Right ventricle myocardium superior (tissue), 1 donor: ENCODE data around the gene NDUFC1. TPM values are rescaled to one million over a fixed set of nuclear protein-coding genes. Genes with fewer than 3 reads are reported as not detected.

Source experiments
- total RNA-seq: library from RNA; stranded (reverse); fragmentation: NEBNext Ultra II Directional; extraction: Animal tissue kit (Norgen Biotek cat#: 25700); gene quantifications from one replicate; pipeline ENCODE4 v1.2.1, GENCODE V29; 2021
- donor health status: DM: no; HTN: yes; CAD: no; lungs with severe emphysema.

NDUFC1 gene
- total RNA-seq, 1 donor from 2014 or later, result 225 TPM

Other genes with a start within 250 kb of the NDUFC1 start
- gene ELF2, start 125.3 kb downstream of the NDUFC1 start, total RNA-seq, result 41.3 TPM
- 0.48 TPM for gene MGARP, start 22.3 kb downstream of the NDUFC1 start, total RNA-seq
- 36.6 TPM for gene NAA15, start 972 bp downstream of the NDUFC1 start, total RNA-seq
- gene RAB33B, start 151.6 kb upstream of the NDUFC1 start, total RNA-seq, result 5.5 TPM